HG02642 (cell line): Measurements from ENCODE around the gene RAC2.
"Not testable (repeated sequence)": the region's sequence is repeated elsewhere in the genome, so short reads cannot be mapped to it uniquely, and the experiment has no call there.

ENCODE experiments used
- ATAC-seq: cut with Tn5 transposase; IDR thresholded peaks from one replicate; pipeline ENCODE4 v1.9.1; 2021; ENCODE audit warnings: mild to moderate bottlenecking; ENCODE audit not compliant: unreplicated experiment, poor library complexity

Gene RAC2

DNA sequence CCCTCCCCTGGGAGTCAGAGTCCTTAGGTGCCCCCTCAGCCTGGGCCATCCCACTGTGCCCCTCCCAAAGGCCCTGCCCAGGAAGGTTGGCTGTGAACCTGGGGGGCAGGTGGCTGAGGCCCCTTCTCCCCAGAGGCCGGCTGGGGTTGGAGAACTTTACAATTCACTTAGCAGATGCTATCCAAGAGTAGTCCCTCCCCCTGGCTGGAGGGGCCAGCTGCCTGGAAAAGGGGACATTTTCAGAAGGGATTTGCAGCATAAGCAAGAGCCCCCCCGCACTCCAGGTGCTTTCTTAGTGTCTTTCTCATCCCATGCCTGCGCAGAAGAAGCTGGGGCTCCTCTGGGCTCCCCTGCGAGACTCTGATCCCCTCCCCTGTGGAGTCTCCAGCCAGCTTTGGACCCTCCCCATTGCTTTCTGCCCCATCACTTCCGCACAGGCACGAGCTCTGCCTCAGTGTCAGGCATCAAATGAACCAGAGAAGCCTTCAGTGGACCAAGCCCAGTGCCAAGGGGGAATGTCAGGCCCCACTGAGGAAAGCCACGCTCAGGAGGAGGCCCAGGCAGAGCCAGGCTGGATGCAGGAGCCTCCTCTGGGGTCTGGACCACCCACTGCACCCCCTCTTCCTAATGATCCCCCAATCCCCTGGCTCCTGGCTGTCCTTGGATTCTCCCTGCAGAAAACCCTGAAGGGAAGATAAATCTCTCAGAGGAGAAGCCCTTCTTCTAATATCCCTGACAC, 35.5 kb downstream of the RAC2 start:
- ATAC-seq: no peak

DNA sequence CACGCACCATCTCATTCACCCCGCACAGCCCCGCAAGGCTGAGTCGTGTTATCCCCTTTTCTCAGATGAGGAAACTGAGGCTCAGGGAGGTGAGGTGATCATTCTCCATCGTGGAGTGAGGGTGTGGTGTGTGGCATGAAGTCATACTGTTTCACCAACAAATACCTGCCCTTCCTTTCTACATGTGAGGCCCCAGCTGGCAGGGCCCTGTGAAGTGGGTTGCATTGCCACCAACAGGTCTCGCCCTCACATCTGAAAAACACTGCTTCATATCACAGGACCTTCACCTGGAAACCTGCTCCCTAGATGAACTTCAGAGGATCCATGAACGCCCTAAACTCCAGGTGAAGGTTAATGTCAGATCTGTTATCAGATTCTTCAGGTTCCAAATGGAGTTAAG, 36.1 kb downstream of the RAC2 start:
- ATAC-seq: no peak

GRCh38 chr22:37206841-37207821, 36.9 kb downstream of the RAC2 start:
- no peak for ATAC-seq

DNA sequence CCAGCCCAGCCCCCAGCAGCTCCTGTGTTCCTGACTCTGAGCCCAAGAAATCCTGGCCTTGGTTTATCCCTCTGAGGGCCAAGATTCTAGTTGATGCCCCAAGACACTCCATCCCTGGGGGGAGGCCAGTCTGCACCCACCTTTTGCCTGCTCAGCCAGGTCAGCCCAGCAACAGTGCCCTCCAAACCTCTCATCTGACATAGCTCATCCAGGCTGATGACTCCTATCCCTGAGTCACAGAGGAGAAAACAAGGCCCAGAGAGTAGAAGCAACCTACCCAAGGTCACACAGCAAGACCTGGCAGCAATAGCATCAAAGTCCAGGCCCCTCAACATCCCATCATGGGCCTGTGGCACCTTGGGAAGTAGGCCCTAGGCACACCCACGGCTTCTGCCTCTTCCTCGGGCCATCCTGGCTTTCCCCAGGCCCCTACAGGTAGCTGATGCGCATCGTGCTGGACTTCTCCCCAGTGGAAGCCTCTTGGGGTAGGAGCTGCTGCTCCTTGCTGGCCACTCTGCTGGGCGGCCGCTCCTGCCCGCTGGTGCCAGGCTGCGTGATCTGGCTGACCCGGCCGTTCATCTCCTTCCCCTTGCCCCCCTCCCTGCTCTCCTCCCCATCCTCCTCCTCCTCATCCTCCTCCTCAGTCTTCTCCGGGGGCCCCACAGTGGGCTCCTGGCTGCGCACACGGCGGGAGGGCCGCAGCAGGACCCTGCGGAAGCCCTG, 37.8 kb downstream of the RAC2 start:
- no peak for ATAC-seq

DNA sequence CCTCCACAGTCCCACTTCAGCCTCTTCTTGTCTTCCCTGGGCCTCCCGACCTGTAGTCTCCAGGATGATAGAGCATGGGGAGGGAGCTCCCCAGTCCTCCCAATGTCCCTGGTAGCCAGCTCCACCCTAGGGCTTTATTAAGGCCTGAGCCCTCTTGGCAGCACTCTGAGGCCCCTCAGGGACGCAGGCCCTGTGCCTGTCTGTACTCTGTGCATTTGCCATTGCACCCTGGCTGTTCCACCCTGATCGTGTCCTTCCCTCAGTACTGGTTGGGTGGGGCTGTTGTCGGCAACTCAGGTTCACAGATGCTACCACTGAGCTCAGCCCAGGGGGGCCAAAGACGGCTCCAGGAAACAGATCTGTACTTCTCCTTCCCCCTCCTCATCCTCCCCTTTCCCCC, 39.0 kb downstream of the RAC2 start:
- no peak for ATAC-seq

DNA sequence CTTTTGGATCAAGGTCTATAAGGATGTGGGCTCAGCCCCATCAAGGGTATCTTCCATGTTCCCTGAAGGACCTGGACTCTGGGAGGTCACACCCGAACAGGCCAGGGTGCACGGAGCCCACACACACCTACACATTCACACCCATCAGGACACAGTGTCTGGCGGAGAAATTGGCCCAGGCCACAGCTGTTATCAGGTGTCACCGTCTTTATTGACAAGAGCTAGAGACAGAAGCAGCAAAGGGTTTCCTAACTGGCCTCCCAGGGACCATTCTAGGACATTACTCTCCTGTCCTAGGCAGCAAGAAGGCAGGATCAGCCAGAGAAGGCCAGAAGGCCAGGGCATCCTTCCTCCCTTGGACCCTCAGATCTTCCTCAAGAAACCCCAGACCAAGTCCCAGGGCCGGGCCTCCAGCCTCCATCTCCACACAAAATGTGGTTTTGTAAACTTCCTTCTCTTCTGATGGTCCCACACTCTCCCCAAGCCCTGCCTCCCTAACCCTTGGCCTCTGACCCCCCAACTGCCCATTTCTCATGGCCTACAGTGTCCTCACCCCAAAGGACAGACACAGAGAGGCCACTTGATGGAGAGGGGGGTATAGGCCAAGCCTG, 39.9 kb downstream of the RAC2 start:
- ATAC-seq: no peak

DNA sequence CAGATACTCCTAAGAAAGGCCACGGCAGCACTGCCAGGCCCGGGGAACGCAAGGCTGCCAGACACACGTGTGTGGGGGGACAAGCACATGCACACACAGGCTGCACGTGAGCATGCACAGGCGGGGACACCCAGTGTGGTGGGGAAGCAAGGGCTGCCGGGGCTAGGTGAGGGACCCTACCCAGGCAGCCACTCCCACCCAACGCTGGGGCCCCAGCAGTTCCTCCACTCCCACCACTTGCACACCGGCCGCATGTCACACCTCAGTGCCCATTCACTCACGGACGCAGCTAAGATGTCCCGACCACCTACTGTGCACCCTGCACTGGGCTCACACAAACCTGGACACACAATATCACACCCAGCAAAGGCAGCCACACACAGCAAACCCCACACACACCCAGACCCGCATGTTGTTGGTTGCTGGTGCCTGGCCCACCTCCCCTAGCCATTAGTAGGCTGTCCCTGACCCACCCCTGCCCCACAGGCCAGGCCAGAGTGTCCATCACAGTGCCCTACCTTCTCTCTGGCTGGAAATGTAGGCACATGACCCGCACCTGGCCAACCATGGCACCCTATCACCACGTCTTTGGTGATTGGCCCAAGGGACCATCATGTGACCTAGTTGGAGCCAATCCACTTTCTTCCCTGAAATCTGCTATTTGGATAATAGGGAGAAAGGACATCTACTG, 40.6 kb downstream of the RAC2 start:
- no peak for ATAC-seq

- no peak for ATAC-seq
Observed at GRCh38 chr22:37202716-37203115, 41.4 kb downstream of the RAC2 start.

DNA sequence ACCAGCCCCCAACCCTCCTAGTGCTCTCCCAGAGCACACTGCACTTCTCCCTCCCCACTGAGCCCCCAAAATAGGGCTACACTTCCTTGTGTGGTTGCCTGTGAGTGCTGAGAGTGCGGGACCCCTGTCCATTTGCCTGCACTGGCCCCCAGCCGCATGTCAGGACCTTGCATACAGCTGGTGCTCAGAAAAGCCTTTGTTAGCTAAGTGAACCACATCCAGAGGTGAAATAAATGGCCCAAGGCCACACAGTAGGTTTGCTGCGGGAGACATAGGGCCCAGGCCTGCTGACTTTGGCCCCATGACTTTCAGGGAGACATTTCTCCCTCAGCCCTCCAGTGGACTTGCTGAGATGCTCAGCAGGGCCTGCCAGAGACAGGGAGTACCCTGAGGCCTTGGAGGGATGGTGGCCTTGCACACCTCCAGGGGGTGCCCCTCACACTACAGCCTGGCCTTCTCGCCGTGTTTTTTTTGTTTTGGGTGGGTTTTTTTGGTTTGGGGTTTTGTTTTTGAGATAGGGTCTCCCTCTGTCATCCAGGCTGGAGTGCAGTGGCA, 42.0 kb downstream of the RAC2 start:
- ATAC-seq: no peak

DNA sequence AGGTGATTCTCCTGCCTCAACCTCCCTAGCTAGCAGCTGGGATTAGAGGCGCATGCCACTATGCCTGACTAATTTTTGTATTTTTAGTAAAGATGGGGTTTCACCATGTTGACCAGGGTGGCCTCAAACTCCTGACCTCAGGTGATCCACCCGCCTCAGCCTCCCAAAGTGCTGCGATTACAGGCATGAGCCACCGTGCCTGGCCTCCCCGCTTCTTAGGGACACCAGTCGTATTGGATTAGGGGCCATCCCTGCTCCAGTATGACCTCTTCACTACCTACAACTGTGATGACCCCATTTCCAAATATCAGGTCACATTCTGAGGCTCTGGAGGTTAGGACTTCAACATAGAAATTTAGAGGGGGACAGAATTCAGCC, 42.6 kb downstream of the RAC2 start:
- ATAC-seq: not testable (repeated sequence)

- no peak for ATAC-seq
Observed at GRCh38 chr22:37199760-37200108, 44.3 kb downstream of the RAC2 start.

DNA sequence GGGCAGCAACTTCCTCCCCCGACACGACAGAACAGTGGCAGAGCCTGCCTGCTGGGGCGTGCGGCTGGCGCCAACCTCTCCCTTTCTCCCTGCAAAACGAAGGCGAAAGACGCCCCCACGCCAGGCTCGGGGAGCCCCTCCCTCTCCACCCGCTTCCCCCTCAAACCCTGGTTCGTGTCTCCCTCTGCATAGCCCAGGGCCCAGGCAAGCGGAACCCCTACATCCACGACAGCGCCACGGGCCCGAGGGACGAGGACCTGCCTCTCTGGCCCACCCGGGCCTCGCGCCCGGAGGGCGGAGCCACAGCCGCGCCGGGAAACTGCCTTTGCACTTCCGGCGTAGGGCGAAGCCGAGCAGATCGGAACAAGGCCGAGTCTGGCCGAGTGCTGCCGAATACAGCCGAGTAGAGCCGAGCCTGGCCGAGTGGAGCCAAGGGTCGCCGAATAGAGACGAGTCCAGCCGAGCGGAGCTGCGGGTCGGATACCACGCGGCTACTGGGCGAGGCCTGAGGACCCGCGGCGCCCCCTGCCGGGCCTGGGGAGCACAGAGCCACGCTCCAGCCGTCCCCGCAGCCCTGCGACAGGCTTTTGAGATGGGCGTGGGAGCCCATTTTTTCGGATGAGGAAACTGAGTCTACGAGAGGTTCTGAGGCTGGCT, 44.8 kb downstream of the RAC2 start:
- peak; percentile 93 for ATAC-seq

GRCh38 chr22:37198258-37199102, 45.6 kb downstream of the RAC2 start:
- ATAC-seq: peak; percentile 32

DNA sequence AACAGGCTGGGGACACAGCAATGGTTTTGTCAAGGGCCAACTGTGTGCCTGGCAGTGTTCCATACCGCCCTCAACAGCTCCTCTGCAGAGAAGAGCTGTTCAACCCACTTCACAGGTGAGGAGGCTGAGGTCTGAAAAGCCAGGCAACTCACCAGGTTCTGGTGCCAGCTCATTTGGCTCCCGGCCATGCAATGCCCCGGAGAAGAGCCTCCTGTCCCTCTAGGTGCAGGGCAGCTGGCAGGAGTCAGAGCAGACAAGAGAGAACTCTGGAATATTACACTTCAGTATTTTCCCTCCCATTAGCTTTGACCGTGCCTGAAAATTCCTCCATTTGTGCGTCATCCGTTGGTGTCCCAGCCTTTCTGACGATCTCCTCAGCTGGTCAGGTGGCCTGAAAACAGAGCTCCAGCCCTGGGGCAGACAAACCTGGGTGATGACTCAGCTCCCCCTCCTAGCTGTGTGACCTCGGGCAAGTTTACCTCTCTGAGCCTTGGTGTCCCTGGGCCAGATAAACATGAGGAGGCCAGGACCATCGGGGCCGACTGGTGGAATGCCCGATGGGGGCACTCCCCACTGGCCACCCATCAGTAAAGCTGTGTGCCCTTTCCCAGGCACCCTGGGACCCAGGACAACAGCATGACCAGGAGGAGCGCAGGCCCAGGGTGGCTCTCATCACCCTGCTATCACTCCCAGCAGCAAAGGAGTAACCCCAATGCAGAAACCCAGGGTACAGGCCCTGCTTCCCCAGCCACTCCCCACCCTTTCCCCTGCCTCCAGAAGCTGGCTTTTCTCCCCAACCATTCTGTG, 46.4 kb downstream of the RAC2 start:
- ATAC-seq: no peak

- ATAC-seq: no peak
Observed at GRCh38 chr22:37196539-37197450, 47.3 kb downstream of the RAC2 start.

- no peak for ATAC-seq
Observed at GRCh38 chr22:37195921-37196320, 48.1 kb downstream of the RAC2 start.
